T-helper 2 cell (primary cell): ENCODE measurements around the gene HOXA1.

ENCODE experiments used
- DNase-seq, 5 experiments: peaks; one replicate each; pipeline versions ENCODE4 v3.0.0 to v3.0.0-alpha.2; 2012 to 2022

Gene HOXA1

DNA sequence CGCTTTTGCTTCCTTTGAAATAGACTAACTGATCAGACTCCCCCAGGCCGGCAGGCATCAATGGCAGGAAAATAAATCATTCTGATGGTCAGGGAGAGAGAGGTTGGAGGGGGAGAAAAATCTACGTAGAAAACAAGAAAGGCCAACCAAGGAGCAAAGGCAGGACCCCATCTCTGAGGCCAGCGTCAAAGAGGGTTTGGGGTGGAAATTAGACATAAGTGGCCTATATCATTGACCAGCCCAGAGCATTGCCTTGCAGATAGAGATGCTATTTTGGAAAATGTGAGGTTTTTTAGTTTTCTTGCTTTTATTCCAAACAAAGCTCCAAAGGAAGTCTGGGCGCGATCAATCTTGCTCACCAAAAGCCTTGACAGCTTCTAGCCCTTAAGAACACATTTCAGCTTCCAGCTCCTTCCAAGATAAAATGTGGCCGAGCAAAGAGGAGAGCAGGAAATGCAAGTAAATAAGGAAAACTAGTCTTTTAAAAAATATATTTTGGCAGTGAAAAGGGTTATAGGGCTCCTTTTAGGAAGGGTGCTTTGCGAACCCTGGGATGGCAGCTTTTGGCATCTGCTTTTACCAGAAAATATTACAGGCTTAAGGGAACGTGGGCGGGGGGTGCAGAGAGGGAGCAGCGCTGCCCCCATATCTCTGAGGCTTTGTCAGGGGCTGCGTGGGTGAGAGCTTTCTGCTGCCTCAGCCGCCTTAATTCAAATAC lies 8.7 kb upstream of the HOXA1 start:
- no peak for DNase-seq

DNA sequence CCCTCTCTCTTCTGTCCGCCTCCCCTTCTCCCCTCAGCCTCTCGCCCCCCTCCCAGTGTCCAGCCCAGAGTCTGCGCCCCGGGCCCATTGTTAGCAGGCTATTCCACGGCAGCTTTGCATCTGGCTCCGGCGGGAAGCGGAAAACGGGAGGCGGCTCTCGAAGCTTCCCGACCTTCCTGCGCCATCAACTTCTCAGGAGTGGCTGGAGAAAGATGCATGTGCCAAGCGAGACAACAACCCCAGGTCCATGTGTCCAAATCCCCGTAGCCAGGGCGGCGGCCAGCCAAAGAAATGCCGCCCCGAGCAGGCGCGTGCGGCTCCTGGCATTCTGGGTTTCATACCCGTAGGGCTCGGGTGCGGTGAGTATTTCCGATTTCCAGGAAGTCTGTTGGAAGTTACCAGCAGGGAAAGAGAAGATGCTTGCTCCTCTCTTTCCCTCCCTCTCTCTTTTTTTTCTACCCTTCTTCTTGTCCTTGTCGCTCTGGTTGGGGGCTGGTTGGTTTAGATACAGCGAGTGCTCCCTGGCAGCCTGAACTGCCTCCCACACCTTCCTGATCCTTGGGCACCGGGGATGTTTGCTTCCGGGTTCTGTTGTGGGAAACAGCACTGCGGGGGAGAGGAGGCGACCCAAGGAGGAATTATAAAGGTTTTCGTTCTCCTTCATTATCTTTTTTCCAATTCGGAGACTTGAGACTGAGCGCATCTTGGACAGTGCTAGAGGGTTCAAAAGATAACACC lies 7.9 kb upstream of the HOXA1 start:
- DNase-seq, result no peak

DNA sequence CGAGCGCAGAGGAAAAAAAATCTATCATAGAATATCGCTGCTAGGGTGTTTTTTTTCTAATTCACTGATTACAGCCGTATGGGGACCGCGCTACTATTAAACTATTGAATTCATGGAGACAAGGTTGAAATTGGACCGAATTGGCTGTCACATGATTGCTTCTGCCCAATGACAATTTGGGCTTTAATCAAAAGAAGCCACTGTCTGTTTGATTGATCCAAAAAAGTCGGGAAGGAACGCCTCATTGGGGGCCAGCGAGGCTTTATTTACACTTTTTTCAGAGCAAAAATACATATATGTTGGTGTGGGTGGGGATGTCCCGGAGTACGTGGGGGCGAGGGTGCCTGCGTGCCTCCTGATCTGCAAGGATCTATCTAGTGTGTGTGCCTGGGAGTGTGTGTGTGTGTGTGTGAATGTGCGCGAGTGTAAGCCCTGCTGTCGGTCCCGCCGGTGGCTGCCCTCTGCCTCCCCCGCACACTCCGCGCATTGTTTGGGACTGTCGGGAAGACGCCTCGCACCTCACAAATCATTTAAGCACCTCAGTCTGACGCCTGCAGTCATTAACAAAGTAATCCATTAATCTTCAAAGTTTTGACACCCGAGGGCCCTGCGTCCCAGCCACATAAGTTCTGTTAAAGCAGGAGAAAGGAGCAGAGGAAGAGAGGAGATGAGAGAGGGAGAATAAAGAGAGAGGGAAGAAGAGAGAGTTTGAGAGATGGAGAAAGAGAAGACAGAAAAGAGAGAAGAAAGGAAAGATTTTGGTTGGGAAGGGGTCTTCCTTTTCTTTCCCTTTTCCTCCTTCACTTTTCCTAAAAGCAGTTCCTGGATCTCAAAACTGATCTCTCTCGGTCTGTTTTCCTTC lies 7.0 kb upstream of the HOXA1 start, which contains the start of gene HOXA2:
Gene HOXA2, minus strand, starts transcription at position 103 of the 862 bp plus-strand sequence. CDS start 183 bp downstream, outside the sequence.
- DNase-seq, result no peak

DNA sequence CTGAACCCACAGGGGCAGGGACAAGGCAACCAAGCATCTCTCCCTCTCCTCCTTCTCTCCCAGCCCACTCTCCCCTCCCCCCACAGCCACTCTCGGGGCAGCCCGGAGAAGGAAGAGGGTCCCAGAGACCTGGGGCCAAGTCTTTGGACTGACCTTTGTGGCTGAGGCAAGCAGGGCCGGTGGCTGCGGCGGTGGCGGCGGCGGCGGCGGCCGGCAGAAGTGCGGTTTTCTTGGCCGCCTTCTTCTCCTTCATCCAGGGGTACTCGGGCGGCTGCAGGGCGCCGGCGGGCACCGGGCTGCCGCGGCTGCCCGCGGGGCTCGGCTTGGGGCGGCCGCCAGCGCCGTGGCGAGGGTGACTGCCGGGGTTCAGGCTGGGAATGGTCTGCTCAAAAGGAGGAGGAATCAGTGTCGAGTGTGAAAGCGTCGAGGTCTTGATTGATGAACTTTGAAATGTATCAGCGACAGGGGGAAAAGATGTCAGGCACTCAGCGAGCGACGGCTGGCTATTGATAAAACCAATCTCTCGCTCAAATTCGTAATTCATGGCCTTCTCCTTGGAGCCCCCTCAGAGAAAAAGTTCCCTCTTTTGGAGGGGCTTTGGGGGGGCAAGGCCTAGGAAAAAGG lies 6.3 kb upstream of the HOXA1 start:
- DNase-seq, result no peak

DNA sequence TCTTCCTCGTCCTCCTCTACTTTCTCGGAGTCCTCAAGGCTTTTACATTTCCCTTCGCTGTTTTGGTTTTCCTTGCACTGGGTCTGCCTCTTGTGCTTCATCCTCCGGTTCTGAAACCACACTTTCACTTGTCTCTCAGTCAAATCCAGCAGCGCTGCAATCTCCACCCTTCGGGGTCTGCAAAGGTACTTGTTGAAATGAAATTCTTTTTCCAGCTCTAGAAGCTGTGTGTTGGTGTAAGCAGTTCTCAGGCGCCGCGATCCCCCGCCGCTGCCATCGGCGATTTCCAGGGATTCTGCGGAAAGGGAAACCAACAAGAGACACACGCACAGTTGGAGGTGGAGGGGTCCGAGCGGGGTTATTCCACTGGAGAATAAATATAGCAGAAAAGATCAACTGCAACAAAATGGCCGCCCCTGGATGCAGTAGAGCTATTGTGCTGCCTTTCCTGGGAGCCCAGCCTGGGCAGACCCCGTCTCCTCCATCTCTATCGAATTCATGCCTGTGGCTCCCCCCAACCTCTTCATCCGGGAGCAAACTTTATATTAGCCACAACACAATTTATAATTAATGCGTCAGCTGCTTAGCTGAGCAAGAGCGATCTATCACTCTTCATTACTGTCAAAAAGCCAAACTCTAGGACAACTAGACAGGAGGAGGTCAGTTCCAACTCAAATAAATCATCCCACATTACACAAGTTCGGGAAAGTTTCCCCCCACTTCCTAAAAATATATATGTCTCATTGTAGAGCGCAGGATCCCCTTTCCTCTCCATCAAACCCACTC lies 5.6 kb upstream of the HOXA1 start:
- no peak for DNase-seq

DNA sequence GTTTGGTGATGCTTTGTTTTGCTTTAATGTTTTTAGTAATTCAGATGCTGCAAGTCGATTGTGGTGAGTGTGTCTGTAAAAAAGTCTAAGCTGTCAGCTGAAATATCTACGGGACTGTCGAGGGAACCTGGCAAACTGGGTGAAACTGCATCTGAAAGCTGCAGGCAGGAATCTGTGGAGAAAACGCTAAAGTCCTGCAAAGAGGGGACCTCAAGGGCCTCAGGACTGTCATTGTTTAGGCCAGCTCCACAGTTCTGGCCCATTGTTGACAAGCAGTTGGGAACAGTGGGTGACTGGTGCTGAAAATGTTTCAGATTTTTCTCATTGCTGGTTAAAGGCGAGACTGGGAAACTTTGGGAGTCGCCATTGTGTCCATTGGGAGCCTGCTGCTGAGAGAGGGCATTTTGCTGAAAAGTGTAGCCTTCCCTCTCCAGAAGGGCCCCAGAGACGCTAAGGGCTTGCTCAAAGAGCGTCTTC lies 4.9 kb upstream of the HOXA1 start:
- no peak for DNase-seq

DNA sequence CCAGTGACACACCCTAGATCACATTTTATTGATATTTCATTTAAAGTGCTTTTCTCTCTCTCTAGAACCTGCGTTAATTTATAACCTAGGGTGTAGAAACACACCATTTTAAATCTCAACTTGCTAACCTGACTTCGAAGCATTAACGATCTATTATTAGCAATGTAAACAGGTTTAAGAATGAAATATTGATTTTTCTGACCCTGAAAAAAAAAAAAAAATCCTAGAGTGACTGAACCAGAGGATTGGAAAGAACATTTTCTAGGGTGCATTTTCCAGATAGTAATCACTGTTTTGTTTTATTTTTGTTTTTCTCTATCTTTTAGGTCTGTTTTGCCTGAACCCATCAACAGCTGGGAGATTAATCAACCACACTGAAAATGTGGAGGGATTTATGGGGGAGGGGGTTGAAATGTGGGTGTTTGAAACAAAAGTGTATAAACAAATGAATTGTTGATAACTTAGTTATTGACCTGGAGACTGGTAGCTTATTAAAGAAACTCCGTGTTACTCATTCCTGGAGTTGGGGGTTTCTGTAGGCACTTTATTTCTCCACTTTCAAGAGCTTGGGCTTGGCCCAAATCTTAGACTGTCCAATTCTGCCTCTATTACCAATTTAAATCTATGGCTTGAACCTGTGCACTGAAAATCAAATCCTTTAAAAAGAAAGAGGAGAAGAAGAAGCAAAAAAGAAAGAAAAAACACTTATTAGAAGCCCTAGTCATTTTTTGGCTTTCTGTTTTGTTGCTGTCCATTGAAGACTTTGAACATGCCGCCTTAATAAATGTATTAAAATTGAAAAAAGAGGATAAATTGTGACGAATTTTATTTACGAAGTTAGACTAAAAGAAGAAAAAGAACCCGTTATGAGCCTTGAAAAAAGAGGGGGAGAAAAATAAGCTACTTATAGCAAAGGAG lies 3.9 kb upstream of the HOXA1 start:
- no peak for DNase-seq

DNA sequence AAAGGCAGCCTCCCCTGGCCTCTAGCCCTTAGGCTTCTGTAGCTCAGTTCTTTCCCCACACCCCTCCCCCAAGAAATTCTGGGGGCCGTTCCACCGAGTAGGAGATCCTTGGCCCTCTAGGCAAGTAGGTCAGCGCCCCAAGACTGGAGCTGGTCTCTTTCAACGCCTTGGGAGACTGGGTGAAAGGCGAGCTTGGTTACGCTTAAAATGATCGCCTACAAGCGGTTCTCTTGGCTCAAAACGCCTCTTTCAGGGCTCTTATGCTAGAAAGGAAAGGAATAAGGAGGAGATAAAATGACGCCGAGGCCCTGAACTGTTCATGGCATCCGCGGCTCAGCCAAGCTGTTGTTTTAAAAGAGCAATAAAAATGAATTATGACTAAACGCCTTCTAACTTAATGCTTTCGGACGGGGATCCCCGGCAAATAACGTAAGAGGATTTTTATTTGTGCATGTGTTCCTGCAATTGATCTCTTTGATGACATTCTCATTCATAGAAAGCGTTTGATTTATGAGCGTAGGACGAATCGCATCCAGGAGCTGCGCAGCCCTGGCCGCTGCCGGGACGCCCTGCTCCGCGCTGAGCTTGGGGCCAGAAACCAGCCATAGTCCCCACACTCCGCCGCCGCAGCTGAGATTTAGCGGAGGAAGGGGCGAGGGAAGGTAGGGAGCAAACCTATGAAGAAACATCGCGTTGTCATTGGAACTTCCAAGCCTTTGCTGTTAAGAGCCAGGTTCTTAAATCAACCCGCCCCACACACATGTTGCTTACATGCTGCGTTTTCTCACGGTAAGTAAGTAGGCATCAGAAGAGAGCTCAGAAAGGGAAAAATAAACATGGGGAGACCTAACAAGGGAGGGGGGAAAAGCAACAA lies 3.0 kb upstream of the HOXA1 start:
- DNase-seq, result no peak

DNA sequence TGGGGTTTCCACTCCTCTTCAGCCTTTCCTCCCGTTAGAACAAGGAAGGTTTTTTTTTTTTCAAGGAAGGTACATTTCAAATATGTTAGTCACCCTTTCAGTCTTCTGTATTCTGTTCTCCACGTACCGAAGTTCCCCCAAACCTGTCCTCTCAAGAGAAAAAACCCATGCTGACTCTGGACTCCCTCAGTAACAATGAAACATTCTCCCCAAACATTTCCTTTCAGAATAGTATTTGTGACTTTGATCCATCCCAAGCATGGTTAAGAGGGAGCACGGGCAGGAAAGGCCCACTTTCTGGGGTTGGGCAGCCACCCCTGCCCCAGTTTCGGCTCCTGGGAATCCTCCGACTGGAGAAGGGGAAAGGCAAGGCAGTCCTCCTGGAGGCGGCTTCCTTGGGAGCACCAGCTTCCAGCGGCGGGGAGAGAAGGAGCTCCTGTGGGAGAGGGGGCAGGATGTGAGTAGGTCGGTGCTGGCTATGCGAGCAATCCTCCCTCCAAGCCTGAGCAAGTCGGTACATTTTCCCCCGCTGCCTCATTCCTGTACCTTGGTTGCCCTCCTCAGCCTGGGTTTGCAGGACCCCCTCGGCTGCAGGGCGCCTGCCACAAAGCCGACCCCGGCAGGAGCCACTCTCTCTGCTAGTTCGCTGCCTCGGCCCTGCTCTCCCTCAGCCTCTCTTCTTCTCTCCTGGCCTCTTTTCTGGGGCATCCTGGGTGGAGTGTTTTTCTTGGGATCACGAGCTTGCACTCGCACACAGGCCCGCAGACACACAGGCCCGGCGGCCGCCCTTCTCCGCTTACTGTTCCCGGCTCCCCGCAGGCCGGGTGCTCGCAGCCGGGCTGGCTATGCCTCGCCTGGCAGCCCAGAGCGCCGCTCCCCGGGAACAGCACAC lies 2.1 kb upstream of the HOXA1 start:
- no peak for DNase-seq

DNA sequence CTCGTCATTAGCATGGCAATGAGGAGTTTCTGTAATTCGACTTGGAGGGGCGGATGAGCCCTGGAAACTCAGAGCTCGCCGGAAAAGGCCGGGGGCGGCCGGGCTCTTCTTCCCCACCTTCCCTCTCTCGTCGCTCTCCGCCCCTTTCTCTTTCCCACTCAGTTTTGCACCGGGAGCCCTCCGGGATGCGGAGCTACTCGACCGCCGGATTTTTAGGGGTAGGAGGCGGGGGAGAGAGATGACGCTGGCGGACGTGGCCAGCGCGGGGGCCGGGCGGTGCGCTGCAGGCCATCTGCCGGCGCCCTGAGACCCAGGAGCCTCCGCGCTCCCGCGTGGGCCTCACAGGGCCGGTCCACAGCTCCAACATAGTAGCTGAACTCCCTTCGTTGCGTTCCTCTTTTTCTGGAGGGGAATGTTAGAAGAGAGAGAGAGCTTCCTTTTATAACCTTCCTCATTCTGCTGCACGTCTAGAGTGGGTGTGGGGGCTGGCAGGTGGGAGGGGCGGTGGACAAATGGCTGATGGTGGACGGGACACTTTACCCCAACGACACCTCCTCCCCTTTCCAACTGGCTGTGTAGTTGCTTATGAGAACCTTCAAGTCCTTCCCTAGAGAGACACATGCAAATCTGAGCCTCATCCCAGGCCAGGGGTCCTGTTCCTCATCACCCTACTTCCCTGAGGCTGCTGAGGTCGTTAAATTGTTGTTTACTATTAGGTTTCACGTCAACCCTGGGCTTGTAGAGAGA lies 1.1 kb upstream of the HOXA1 start:
- DNase-seq, result no peak

DNA sequence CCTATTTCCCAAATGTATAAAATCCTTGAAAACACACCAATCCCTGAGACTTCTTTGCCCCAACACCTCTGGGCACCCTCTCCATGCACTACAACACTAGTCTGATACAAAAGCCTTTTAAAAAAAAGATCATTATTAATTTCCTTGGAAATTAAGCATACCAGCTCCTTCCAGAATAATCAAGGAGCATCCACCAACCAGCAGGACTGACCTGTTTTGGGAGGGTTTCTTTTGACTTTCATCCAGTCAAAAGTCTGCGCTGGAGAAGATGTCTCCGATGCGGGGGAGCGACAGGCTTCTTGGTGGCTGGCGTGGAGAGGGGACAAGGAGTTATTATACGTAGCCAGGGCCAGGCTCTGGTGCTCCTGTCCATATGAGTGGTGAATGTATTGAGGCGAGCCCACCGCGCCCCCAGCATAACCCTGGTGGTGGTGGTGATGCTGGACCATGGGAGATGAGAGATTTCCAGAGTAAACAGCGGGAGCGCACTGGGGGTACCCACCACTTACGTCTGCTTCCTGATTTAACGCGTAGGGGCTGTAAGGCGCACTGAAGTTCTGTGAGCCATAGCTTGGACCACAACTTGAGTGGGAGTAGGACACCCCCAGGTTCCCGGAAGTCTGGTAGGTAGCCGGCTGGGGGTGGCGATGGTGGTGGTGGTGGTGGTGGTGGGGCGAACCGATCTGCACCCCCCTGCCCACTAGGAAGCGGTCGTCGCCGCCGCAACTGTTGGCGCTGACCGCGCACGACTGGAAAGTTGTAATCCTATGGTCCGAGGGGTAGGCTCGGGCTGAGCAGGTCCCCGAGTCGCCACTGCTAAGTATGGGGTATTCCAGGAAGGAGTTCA lies 527 bp downstream of the HOXA1 start:
- peak in 2 of 5 experiments; percentile 23 to 27 for DNase-seq

DNA sequence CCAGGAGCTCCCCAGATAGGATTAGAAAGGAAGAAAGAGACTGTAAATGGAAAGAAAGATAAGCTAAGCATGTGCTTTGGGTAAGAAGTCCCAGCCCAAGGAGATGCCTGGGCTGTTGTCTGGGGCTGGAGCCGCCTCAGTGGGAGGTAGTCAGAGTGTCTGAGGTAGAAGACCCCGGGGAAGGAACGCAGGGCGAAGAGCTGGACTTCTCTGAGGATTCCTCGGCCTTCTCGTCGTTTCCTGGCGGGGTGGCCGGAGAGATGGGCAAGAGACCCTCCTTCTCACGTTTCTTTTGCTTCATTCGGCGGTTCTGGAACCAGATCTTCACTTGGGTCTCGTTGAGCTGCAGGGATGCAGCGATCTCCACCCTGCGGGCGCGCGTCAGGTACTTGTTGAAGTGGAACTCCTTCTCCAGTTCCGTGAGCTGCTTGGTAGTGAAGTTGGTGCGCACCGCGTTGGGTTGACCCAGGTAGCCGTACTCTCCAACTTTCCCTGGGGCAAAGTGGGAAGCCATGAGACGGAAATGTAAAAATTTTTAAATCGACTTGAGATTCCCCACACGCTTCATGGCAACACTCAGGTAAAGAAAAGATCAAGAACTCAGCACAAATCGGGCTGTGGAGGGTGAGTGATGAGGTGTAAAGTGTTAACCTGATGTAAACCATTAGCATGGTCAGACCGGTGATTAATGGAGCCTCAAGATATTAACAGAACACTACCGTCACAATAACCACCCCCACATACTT lies 1.3 kb downstream of the HOXA1 start:
- no peak for DNase-seq

DNA sequence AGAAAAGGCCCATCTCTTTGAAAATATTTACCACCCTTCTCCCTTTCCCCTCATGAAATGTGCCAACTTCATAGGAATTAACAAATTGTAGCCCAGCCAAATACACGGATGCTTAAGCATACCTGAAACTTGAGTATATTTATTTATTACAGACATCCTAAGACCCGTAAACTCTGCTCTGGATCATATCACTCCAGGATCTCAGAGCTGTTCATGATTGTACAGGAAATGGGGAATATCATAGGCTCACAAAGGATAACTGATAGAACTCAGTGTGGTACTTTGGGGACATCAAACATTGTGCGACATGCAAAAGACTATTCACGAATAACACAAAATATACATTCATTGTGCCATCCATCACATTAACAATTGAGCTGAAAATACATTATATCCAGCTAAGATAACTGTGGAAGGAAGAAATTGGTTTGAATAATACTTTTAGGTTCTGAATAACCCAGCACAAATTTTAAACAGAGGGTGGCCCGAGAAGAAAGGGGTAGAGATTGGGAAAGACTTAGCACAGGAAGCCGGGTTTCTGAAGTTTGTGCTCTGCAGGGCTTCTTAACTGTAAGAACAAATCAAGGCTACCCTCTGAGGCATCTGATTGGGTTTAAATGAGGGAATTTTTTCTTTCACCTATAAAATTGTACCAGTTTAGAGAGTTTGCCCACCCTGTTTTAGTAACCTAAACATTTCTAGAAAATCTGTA lies 2.5 kb downstream of the HOXA1 start:
- no peak for DNase-seq

DNA sequence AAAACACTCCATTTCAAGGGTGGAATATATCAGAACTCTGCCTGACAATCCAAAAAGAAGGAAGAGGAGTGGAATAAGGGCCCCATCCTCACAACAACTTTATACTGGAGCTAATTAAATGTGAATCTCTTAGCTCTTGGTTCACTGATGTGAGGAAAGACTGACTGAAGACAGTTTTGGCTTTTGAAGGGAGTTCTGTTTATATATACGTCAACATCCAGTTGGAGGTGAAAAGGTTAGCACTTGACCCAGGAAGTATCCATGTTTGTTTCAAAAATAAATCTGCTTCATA lies 3.0 kb downstream of the HOXA1 start:
- no peak for DNase-seq

DNA sequence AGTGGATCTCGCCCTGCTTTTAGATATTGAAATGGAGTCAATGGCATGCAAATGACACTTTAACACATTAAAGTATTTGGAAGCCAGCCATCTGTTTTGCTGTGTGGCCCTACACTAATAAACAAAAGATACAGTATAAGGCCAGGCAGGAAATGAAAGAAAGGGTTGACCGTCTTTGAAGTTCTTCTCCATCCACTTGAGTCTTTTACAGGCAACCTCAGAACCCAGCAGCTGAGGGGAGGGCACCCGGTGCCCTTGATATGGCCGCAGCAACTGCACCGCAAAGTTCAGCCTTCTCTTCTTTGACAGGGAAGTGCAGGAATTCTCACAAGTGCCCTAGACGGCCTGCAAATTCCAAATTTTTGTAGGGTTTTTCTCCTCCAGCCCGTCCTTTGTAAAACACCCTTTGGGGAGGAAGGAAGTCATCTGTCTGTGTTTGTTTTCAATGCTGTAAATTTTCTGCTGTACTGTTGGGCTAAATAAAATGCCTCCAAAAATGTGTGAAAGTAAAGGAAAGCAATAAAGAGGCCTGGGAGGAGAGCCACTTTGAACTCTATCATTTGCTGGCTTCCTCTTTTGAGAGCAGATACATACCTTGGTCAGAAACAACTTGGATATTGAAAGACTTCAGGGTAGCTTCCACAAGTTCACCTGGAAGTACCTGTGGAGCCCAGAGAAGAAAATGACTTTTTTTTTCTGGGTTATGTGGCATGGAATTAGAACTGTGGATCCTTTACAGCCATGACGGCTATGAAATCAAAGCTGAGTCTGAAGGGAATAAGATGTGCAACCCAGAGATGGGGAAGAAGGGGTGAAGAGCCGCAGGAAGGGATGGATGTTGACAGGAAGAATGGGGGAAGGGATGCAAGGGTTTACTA lies 3.6 kb downstream of the HOXA1 start:
- DNase-seq, result no peak
